Mononuclear cell (primary cell): Measurements from ENCODE around the gene PAH. TPM values are rescaled to one million over a fixed set of nuclear protein-coding genes. Genes with fewer than 3 reads are reported as not detected.

Source experiments
- H3K27me3 ChIP-seq: 2 replicates; pipeline ENCODE4 v1.6.0; 2011; ENCODE audit warnings: low read length, control low read depth; ENCODE audit not compliant: insufficient read depth
- H3K4me1 ChIP-seq: 2 replicates; pipeline ENCODE4 v1.5.1; 2011; ENCODE audit warnings: mild to moderate bottlenecking, low read length, control low read depth; ENCODE audit not compliant: insufficient read depth
- H3K4me3 ChIP-seq: 2 replicates; pipeline ENCODE4 v1.5.1; 2011; ENCODE audit warnings: mild to moderate bottlenecking, low read length, moderate library complexity
- H3K9me3 ChIP-seq: 2 replicates; pipeline ENCODE4 v1.5.1; 2011; ENCODE audit warnings: low read depth, mild to moderate bottlenecking, control low read depth, low read length
- total RNA-seq: library from RNA; depleted of rRNA; stranded (reverse); fragments of >200 nt; gene quantifications from one replicate; pipeline ENCODE4 v1.2.3, GENCODE V29; 2012

Gene PAH
- total RNA-seq, 1 donor: 0.10 TPM

DNA sequence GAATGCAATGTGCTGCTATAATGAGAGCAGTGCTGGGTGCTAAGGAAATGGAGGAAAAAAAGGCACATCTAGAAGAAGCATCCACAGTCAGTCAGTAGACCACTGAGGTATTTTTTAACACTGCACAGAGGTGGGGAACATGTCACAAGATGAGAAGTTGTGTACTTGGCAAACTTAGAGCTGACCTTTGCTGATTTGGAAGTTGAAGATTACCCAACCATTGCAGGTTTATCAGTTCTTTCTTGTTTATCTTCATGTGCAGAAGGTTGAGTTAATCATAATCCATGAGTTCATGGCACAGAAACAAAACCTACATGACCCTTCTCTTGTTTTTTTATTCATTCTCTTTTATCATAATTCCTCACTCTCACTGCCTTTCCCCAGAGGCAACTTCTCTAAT lies 3.2 kb upstream of the PAH start:
- no peak overlapping the region for H3K4me3 ChIP-seq
- H3K9me3 ChIP-seq: no peaks in the 10 kb centered on the region
- H3K4me1 ChIP-seq: no peaks in the 10 kb centered on the region
- peaks cover 4% of the 10 kb centered on the region for H3K27me3 ChIP-seq

DNA sequence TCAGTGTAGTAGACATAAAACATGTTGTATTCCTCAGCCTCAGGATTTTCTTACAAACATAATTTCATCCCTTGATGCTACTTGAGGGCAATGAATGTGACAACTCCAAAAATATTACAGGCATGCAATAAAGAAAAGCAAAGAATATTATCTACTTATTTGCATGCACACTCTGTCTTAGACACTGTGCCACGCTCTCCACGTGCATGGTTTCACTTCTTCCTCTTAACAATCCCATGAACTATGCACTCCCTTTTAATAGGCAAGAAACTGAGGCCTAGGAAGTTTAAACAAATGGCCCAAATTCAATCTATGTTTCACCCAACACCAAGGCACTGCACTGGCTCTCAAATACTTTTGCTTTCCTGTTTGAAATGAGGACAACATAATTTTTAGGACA lies 1.8 kb upstream of the PAH start:
- H3K4me1 ChIP-seq: no peaks in the 10 kb centered on the region
- H3K4me3 ChIP-seq: no peak overlapping the region
- H3K9me3 ChIP-seq: no peaks in the 10 kb centered on the region
- H3K27me3 ChIP-seq: peaks cover 4% of the 10 kb centered on the region

DNA sequence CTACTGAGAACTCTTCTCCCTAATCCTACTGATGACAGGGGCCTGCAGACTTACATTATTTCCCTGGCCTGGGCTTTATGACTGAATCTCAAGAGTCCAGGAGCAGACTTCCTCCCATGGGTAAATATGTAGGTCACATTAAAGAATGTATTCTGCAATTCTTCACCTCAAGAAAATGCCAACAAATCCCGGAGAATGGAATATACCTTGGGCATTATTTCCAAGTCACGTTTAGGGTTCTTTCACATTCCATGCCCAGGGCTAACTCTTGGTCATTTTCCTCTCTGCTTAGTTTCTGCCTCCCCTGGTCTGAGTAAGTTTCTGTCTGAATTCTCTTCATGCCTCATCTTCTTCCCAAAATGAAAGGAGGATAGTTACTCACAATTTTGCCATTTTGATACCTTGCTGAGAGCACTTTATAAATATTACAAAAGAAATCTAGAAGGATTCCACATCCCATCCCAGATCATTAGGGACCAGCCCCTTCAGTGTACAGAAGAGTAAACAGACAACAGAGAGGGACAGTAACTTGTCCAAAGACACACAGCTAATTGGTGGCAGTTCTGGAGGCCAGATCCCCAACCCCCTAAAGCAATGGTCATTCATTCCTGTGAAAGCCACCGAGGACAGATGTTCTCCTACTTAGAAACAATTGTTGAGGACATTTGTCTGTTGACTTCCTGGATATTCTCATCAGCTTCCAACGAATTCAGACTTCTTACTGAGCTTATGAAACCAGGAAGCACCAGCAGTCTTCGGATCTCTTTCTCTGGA lies 605 bp downstream of the PAH start:
- no peaks in the 10 kb centered on the region for H3K9me3 ChIP-seq
- H3K27me3 ChIP-seq: peaks cover 4% of the 10 kb centered on the region
- H3K4me3 ChIP-seq: no peak overlapping the region
- no peaks in the 10 kb centered on the region for H3K4me1 ChIP-seq

DNA sequence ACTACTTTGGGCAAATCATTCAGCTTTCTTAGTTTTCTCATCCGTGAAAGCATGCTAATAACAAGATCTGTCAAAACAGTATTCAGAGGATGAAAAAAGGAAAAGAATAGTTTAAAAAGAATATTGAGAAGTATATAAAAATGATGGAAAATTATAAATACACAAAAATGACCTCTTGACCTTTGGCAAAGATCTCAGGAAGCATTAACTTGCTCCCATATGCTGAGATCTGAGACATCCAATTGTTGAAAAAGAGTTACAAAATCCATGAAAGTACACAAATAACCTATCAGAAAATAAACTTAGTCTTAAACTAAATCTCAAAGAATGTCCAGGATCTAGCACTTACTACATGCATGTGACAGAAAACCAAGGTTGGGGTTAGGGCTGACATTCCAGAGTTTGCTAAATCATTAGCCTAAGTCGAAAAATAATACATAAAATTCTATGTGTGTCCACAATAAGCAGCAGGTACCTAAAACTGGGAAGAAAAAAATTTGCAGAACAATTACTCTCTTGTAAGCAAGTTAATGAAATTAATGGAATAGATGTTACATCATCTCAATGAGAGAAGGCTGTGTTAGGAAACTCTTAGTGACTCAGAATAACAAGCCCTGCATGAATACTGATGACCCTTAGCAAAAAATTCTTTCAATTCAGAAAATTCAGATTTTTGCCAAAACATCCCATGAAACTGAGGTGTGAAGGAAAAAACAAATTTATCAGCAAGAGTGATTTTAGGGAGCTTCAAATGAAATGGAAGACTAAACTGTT lies 3.4 kb downstream of the PAH start:
- peaks cover 4% of the 10 kb centered on the region for H3K27me3 ChIP-seq
- no peaks in the 10 kb centered on the region for H3K4me1 ChIP-seq
- H3K4me3 ChIP-seq: no peak overlapping the region
- H3K9me3 ChIP-seq: no peaks in the 10 kb centered on the region

DNA sequence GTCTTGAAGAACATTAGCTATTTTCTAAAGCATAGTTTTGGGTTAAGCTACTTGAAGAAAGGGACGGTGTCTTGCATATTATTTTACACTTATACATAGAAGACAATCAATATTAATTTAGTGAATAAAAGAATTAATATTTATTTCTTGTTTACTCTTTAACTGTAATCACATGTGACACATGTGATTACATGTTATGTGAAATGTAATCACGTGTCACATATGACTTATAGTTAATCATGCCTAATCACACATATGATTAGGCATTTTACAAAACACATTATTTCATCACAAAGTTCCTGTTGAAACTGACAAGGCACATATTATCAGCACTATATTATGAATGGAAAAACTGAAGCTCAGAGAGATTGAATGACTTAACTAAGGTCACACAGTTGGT lies 4.8 kb downstream of the PAH start:
- Histone ChIP-seq H3K4me3 (no peak overlapping the region), H3K27me3 (peaks cover 4% of the 10 kb centered on the region), H3K9me3 (no peaks in the 10 kb centered on the region), H3K4me1 (no peaks in the 10 kb centered on the region)

DNA sequence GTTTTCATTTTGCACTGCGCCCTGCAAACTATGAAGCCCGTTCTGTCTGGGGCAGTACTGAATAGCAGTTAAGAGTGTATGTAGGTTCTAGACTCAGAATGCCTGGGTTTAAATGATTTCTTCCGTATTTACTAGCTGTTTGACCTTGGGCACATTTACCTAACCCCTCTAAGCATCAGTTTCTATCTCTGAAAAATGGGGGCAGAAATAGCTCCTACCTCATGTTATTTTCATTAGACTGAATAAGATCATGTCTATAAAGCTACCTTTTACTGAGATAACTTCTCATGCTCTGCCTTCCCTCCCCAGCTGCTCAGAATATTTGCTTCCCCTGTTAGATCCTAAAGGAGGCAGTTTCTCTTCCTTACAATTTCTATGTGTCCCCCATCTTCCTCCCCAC lies 5.7 kb downstream of the PAH start:
- H3K9me3 ChIP-seq: no peaks in the 10 kb centered on the region
- no peaks in the 10 kb centered on the region for H3K27me3 ChIP-seq
- no peak overlapping the region for H3K4me3 ChIP-seq
- H3K4me1 ChIP-seq: no peaks in the 10 kb centered on the region

DNA sequence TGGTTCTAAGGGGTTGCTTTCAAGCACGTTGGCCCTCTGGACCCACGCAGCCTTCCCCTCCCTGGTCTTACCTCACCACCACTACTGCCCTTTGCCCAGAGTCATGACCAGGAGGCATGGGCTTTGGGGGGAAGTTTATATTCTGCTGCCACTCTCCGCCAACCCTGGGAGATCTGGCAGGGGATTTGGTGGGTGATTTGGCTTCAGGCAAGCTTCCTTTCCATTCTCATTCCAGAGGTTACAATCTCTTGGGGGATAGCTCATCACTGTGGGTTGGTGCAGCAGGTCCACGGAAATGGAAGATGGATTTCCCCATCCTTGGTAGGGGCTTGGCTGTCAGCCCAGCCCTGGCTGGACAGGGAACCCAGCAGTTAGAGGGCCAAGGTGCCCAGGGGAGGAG lies 6.3 kb downstream of the PAH start:
- no peaks in the 10 kb centered on the region for H3K4me1 ChIP-seq
- no peak overlapping the region for H3K4me3 ChIP-seq
- no peaks in the 10 kb centered on the region for H3K27me3 ChIP-seq
- no peaks in the 10 kb centered on the region for H3K9me3 ChIP-seq

DNA sequence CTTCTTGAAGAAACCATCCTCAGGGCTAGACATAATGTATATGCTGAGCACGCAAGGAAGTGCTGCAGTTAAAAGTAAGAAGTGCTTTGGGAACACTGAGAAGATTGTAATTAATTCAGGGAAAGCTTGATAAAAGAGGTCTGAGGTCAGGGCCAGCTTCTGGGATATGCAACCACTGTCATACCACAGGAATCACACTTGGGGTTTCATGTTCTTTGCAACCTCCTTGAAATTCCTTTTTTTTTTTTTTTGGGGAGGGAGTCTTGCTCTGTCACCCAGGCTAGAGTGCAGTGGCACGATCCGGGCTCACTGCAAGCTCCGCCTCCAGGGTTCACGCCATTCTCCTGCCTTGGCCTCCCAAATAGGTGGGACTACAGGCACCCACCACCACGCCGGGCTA lies 6.9 kb downstream of the PAH start:
- H3K27me3 ChIP-seq: no peaks in the 10 kb centered on the region
- no peaks in the 10 kb centered on the region for H3K9me3 ChIP-seq
- no peaks in the 10 kb centered on the region for H3K4me1 ChIP-seq
- no peak overlapping the region for H3K4me3 ChIP-seq

DNA sequence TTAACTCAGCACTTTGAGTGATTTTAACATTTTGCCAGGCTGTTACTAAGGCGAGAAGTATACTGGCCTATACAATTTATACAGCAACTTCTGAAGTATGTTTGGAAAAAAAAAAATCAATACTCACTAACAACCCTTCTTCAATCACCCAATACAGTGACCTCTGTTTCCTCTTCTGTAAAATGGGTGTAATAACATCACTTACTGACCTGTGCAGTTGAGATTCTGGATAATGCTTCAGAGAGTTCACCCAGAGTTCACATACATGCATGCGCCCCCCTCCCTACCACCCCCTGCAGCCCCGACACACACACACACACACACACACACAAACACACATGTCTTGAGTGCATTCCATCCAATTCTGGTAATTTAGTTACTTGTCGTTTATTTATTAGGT lies 9.1 kb downstream of the PAH start:
- H3K4me3 ChIP-seq: no peak overlapping the region
- H3K27me3 ChIP-seq: no peaks in the 10 kb centered on the region
- H3K4me1 ChIP-seq: no peaks in the 10 kb centered on the region
- H3K9me3 ChIP-seq: no peaks in the 10 kb centered on the region

DNA sequence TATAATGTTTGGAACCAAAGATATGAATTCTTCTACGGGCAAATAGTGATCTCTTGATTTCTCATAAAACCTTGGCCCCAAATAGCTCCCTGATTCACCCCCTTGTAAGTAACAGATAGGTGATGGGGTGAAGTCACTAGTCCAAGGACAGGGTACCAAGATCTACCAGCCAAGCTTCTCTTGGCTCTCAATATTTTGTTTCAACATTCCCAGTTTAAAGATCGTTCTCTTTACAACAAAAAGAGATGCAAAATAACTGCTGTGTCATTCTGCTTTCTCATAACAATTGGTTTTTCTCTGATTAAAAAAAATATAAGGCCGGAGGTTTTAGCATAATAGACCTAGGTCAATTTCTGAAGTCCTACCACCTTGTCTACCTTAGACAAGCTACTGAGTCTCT lies 11.8 kb downstream of the PAH start:
- Histone ChIP-seq H3K27me3 (no peaks in the 10 kb centered on the region), H3K9me3 (no peaks in the 10 kb centered on the region), H3K4me1 (no peaks in the 10 kb centered on the region), H3K4me3 (no peak overlapping the region)

DNA sequence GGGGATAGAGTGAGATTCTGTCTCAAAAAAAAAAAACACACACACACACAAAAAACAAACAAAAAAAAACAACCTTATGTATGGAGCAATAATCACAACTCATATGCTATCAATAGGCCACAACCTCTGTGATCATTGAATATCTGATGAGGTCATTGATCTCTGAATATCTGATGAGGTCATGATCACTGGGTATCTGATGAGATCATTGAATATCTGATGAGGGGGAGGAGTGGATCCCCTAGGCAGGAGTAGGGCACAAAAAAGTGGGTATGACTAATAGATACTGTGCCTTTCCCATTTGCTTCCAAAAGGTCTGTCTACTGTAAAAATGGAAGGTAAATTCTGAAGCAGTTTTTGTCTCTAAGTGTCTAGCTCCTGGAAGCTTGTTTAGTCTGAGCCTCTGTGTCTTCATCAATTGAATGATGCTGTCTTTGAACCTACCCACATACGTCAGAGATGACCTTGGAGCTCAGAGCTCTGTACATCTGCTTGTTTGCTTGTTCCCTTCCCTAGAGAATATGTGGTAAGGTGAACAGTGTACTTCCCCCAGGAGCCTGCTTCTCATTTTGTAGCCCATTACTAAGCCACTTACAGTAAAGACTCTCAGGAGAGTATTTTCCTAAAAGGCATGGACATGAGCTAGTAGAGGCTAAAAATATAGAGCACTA lies 13.6 kb downstream of the PAH start:
- Histone ChIP-seq H3K27me3 (no peaks in the 10 kb centered on the region), H3K4me1 (no peaks in the 10 kb centered on the region), H3K4me3 (no peak overlapping the region), H3K9me3 (no peaks in the 10 kb centered on the region)

DNA sequence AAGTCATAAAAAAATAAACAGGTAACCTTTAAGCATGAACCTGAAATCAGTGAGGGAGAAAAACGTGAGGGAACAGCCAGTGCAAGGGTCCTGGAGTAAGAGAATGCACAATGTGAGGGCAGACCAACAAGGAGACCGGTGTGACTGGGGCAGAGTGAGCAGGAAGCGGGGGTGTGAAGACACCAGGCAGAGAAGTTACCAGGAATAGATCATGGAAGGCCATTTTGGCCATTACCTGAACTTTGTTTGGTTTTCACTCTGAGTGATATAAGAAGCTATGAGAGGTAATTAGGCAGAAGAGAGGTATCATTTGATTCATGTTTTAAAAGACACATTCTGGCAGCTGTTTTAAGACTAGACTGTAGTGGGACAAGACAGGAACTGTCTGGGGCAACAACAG lies 15.0 kb downstream of the PAH start:
- H3K4me1 ChIP-seq: no peaks in the 10 kb centered on the region
- no peaks in the 10 kb centered on the region for H3K9me3 ChIP-seq
- H3K27me3 ChIP-seq: no peaks in the 10 kb centered on the region
- H3K4me3 ChIP-seq: no peak overlapping the region

DNA sequence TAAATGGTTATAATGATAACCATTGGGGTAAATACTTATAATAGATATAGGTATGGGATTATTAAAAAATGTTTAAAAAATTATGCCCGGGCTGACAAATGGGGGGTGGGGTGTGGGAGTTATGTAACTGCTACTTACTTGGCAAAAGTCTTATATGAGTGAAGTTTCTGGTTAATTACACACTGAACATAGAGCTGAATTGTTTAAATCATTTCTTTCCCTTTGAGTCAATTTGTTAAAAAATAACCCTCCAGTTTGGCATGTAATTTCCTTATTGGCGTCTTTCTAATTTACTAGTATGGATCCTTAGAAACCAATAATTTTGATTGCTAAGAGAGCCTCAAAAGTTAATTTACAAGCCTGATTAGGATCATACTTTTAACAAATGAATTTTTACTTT lies 16.7 kb downstream of the PAH start:
- no peak overlapping the region for H3K4me3 ChIP-seq
- no peaks in the 10 kb centered on the region for H3K9me3 ChIP-seq
- H3K27me3 ChIP-seq: no peaks in the 10 kb centered on the region
- no peaks in the 10 kb centered on the region for H3K4me1 ChIP-seq

DNA sequence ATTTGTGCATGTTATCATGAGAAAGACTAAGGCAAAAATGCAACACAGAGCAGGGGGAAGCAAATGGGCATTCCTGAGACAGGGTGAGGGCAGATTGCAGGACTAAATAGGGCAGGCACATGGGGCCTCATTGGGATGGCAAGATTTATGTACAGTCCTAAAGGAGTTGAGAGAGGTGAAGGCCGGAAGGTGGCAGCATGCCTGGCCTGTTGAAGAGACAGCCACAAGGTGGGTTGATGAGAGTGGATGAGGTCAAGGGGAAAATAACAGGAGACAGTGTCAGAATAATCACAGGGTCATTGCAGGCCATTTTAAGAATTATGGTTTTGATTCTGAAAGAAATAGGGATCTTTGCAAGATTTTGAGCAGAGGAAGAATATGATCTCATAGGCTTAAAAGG lies 21.0 kb downstream of the PAH start:
- H3K27me3 ChIP-seq: no peaks in the 10 kb centered on the region
- no peaks in the 10 kb centered on the region for H3K4me1 ChIP-seq
- H3K9me3 ChIP-seq: no peaks in the 10 kb centered on the region
- no peak overlapping the region for H3K4me3 ChIP-seq

DNA sequence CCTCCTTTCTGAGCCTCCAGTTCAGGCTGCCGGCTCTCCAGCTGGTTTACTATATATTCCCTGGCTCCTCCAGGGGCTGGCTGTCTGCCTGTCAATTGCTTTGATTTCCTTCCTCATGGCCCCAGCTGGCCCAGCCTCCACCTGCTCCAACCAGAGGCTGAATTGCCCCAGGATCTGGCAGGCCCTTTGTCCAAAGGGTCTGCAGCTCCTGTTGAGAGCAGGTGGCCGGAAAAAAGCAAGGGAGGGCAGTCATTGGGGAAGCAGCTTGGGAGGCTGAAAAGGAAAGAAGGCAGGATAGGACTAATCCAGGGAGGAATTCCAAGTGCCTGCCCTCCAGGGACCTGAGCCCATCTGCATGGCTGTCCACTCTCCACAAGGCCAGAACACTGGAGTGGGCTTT lies 25.3 kb downstream of the PAH start:
- Histone ChIP-seq H3K9me3 (no peaks in the 10 kb centered on the region), H3K4me1 (no peaks in the 10 kb centered on the region), H3K4me3 (no peak overlapping the region), H3K27me3 (no peaks in the 10 kb centered on the region)
